Measurements from ENCODE around the gene EXTL1. TPM values are rescaled to one million over a fixed set of nuclear protein-coding genes. Genes with fewer than 3 reads are reported as not detected.

EXTL1 gene
- polyA plus RNA-seq, 1 donor (not counting 4 experiments of a cell fraction or from before 2014, with no cell fraction given) = 0.13 TPM

GRCh38 chr1:26019641-26020315, 1.8 kb upstream of the EXTL1 start:
- no peak overlapping the region for H2AFZ ChIP-seq (ENCODE audit: control insufficient read depth, low read length)
- H3K36me3 ChIP-seq (ENCODE audit: control insufficient read depth in 2 of 2, extremely low read depth in 1 of 2, insufficient read depth in 2 of 2, low read length in 2 of 2) = no peaks in the 10 kb centered on the region
- H3K4me1 ChIP-seq (ENCODE audit: control insufficient read depth, extremely low read depth, insufficient read depth, low read length) = peaks cover 13% of the 10 kb centered on the region
- H3K4me3 ChIP-seq (ENCODE audit: control insufficient read depth in 2 of 3, extremely low read depth in 1 of 3, insufficient read depth in 2 of 3, low read depth in 1 of 3, low read length in 3 of 3) = no peak overlapping the region
- FAIRE-seq (peak; percentile 52), DNase-seq (ENCODE audit: low read depth, low spot score) (no peak)
- no peaks in the 10 kb centered on the region for H3K79me2 ChIP-seq (ENCODE audit: control insufficient read depth, insufficient read depth, low read length)
- no peak for TF ChIP-seq EZH2 (IDR thresholded peaks at IDR 0.05; ENCODE audit: low read length)
- no peak for TF ChIP-seq CTCF (optimal IDR thresholded peaks at IDR 0.05 in 1 of 3, IDR thresholded peaks at IDR 0.05 in 1 of 3, conservative IDR thresholded peaks at IDR 0.05 in 1 of 3; ENCODE audit: extremely low read depth in 1 of 3, insufficient read depth in 2 of 3, low read length in 3 of 3)
- H3K9me3 ChIP-seq (ENCODE audit: control insufficient read depth, low read depth, low read length) = no peaks in the 10 kb centered on the region
- H3K9ac ChIP-seq (ENCODE audit: control insufficient read depth, extremely low read depth, insufficient read depth, low read length) = no peak overlapping the region
- dilution Hi-C loops (cut with MboI; ENCODE audit: extremely low pct_ligation_motif_present, low sequenced_read_pairs) = no loop called here
- H3K27ac ChIP-seq (ENCODE audit: control insufficient read depth, insufficient read depth, low read length) = no peak overlapping the region
- no peak overlapping the region for H3K4me2 ChIP-seq (ENCODE audit: control insufficient read depth, extremely low read depth, insufficient read depth, low read depth, low read length)
- no peaks in the 10 kb centered on the region for H3K9me1 ChIP-seq (ENCODE audit: control insufficient read depth, extremely low read depth, insufficient read depth, low read length)
- H3K27me3 ChIP-seq (ENCODE audit: control insufficient read depth, extremely low read depth, insufficient read depth, low read length) = no peaks in the 10 kb centered on the region
- H4K20me1 ChIP-seq (ENCODE audit: control insufficient read depth, extremely low read depth, insufficient read depth, low read length) = no peaks in the 10 kb centered on the region

DNA sequence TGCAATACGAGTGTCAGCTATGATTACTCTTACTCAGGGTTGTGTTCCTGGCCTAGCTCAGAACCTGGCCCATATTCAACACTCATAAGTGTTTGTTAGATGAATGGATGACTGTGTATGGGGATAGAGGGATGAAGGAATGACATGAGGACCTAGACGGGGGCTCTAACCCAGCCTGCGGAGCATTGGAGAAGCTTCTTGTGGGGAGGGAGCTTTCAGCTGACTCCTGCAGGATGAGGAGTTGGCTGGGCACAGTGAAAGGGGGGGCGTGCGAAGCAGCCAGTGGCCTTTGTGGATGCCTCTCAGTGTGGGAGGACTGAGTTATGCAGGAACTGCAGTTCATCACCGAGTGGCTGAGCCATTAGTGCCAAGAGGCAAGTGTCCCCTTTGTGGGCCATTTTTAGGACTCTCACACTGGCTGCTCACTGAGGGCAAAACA, 1.2 kb upstream of the EXTL1 start:
- Histone ChIP-seq H3K27me3 (ENCODE audit: control insufficient read depth, extremely low read depth, insufficient read depth, low read length) (no peaks in the 10 kb centered on the region), H3K27ac (ENCODE audit: control insufficient read depth, insufficient read depth, low read length) (no peak overlapping the region), H3K9me3 (ENCODE audit: control insufficient read depth, low read depth, low read length) (no peaks in the 10 kb centered on the region), H4K20me1 (ENCODE audit: control insufficient read depth, extremely low read depth, insufficient read depth, low read length) (no peaks in the 10 kb centered on the region), H3K36me3 (ENCODE audit: control insufficient read depth in 2 of 2, extremely low read depth in 1 of 2, insufficient read depth in 2 of 2, low read length in 2 of 2) (no peaks in the 10 kb centered on the region), H3K79me2 (ENCODE audit: control insufficient read depth, insufficient read depth, low read length) (no peaks in the 10 kb centered on the region), H3K9ac (ENCODE audit: control insufficient read depth, extremely low read depth, insufficient read depth, low read length) (no peak overlapping the region), H3K4me1 (ENCODE audit: control insufficient read depth, extremely low read depth, insufficient read depth, low read length) (peaks cover 13% of the 10 kb centered on the region), H3K4me3 (ENCODE audit: control insufficient read depth in 2 of 3, extremely low read depth in 1 of 3, insufficient read depth in 2 of 3, low read depth in 1 of 3, low read length in 3 of 3) (no peak overlapping the region), H3K4me2 (ENCODE audit: control insufficient read depth, extremely low read depth, insufficient read depth, low read depth, low read length) (no peak overlapping the region), H3K9me1 (ENCODE audit: control insufficient read depth, extremely low read depth, insufficient read depth, low read length) (no peaks in the 10 kb centered on the region), H2AFZ (ENCODE audit: control insufficient read depth, low read length) (no peak overlapping the region)
- TF ChIP-seq CTCF (optimal IDR thresholded peaks at IDR 0.05 in 1 of 3, IDR thresholded peaks at IDR 0.05 in 1 of 3, conservative IDR thresholded peaks at IDR 0.05 in 1 of 3; ENCODE audit: extremely low read depth in 1 of 3, insufficient read depth in 2 of 3, low read length in 3 of 3) (no peak), EZH2 (IDR thresholded peaks at IDR 0.05; ENCODE audit: low read length) (no peak)
- no peak for DNase-seq (ENCODE audit: low read depth, low spot score)
- dilution Hi-C loops (cut with MboI; ENCODE audit: extremely low pct_ligation_motif_present, low sequenced_read_pairs) = no loop called here
- FAIRE-seq = no peak
